Astrocyte (in vitro differentiated cells and primary cell): ENCODE data around the gene JMJD1C. TPM values are rescaled to one million over a fixed set of nuclear protein-coding genes. Genes with fewer than 3 reads are reported as not detected.

ENCODE experiments used
- DNase-seq: peaks from one replicate; pipeline ENCODE4 v3.0.0-alpha.2; 2010; ENCODE audit warnings: low read depth
- FAIRE-seq: peaks from 2 replicates; lab custom pipeline; 2011; peaks lifted over from hg19 to GRCh38; lab: Jason Lieb, UNC
- H2AFZ ChIP-seq: 2 replicates; pipeline ENCODE4 v1.6.0; 2012; ENCODE audit warnings: low read depth, low read length, inconsistent platforms
- H3K27ac ChIP-seq: 2 replicates; pipeline ENCODE4 v1.5.1; 2011; ENCODE audit warnings: low read depth, low read length, inconsistent platforms
- H3K27me3 ChIP-seq: 2 replicates; pipeline ENCODE4 v1.6.0; 2011; ENCODE audit warnings: low read length, inconsistent platforms; ENCODE audit not compliant: insufficient read depth
- H3K36me3 ChIP-seq: 2 replicates; pipeline ENCODE4 v1.5.1; 2011; ENCODE audit warnings: low read length, inconsistent platforms; ENCODE audit not compliant: insufficient read depth
- H3K4me1 ChIP-seq: 2 replicates; pipeline ENCODE4 v1.5.1; 2011; ENCODE audit warnings: low read length, inconsistent platforms; ENCODE audit not compliant: insufficient read depth
- H3K4me2 ChIP-seq: 2 replicates; pipeline ENCODE4 v1.6.0; 2012; ENCODE audit warnings: low read length, inconsistent platforms
- H3K4me3 ChIP-seq: 2 replicates; pipeline ENCODE4 v1.5.1; 2011; ENCODE audit warnings: low read depth, mild to moderate bottlenecking, low read length, inconsistent platforms; ENCODE audit not compliant: insufficient read depth
- H3K79me2 ChIP-seq: 2 replicates; pipeline ENCODE4 v1.6.0; 2012; ENCODE audit warnings: mild to moderate bottlenecking, low read length, inconsistent platforms; ENCODE audit not compliant: insufficient read depth
- H3K9ac ChIP-seq: 2 replicates; pipeline ENCODE4 v1.6.0; 2012; ENCODE audit warnings: mild to moderate bottlenecking, low read length, inconsistent platforms
- H3K9me3 ChIP-seq: 2 replicates; pipeline ENCODE4 v1.5.1; 2012; ENCODE audit warnings: low read depth, mild to moderate bottlenecking, low read length, inconsistent platforms; ENCODE audit not compliant: insufficient read depth
- H4K20me1 ChIP-seq: 2 replicates; pipeline ENCODE4 v1.6.0; 2012; ENCODE audit warnings: low read length, inconsistent platforms; ENCODE audit not compliant: insufficient read depth
- H3K27ac Mint-ChIP-seq: one replicate; pipeline ENCODE4 v1.8.0; 2021; ENCODE audit warnings: mild to moderate bottlenecking, mixed read lengths; ENCODE audit not compliant: unreplicated experiment
- H3K27me3 Mint-ChIP-seq: one replicate; pipeline ENCODE4 v1.8.0; 2021; ENCODE audit warnings: low read depth, mixed read lengths; ENCODE audit not compliant: unreplicated experiment
- H3K36me3 Mint-ChIP-seq: one replicate; pipeline ENCODE4 v1.8.0; 2021; ENCODE audit warnings: low read depth, mixed read lengths; ENCODE audit not compliant: unreplicated experiment
- H3K4me1 Mint-ChIP-seq: one replicate; pipeline ENCODE4 v1.8.0; 2021; ENCODE audit warnings: low read depth, mixed read lengths; ENCODE audit not compliant: unreplicated experiment
- H3K4me3 Mint-ChIP-seq: one replicate; pipeline ENCODE4 v1.8.0; 2021; ENCODE audit warnings: mild to moderate bottlenecking, moderate library complexity, mixed read lengths; ENCODE audit not compliant: unreplicated experiment
- H3K9me3 Mint-ChIP-seq: one replicate; pipeline ENCODE4 v1.8.0; 2021; ENCODE audit warnings: mild to moderate bottlenecking, mixed read lengths; ENCODE audit not compliant: unreplicated experiment
- EZH2 ChIP-seq: IDR thresholded peaks from 2 replicates; pipeline ENCODE4 v1.6.1; 2012; ENCODE audit warnings: mild to moderate bottlenecking, low read length, inconsistent platforms; ENCODE audit not compliant: insufficient read depth
- total RNA-seq: library from RNA; stranded (reverse); gene quantifications from 2 replicates; pipeline ENCODE4 v1.2.1, GENCODE V29; 2021
- TF ChIP-seq, protein P1 (sequence below): IDR thresholded peaks from 2 replicates; pipeline ENCODE4 v1.5.1; 2011; ENCODE audit warnings: low read depth, mild to moderate bottlenecking, inconsistent platforms, low read length, moderate library complexity; ENCODE audit not compliant: insufficient read depth

Gene JMJD1C
- total RNA-seq, 1 donor from 2014 or later, result 61.0 TPM

DNA sequence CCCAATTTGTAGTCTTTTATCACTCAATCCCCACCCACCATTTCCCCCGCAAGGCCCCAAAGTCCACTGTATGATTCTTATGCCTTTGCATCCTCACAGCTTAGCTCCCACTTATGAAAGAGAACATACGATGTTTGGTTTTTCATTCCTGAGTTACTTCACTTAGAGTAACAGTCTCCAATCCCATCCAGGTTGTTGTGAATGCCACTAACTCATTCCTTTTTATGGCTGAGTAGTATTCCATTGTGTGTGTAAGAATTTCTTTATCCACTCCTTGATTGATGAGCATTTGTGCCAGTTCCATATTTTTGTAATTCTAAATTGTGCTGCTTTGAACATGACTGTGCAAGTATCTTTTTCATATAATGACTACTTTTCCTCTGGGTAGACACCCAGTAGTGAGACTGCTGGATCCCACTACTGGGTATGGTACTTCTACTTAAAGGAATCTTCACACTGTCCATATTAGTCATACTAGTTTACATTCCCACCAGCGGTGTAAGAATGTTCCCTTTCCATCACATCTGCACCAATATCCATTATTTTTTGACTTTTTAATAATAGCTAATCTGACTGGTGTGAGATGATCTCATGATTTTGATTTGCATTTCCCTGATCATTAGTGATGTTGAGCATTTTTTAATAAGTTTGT, 152.6 kb downstream of the JMJD1C start:
- H2AFZ ChIP-seq, result no peak overlapping the region
- no peak overlapping the region for H3K4me3 ChIP-seq
- H3K27me3 ChIP-seq, result no peaks in the 10 kb centered on the region
- H3K4me1 ChIP-seq, result no peaks in the 10 kb centered on the region
- H3K27ac Mint-ChIP-seq, result no peak overlapping the region
- H4K20me1 ChIP-seq, result peaks cover 9% of the 10 kb centered on the region
- no peak for FAIRE-seq
- no peaks in the 10 kb centered on the region for H3K9me3 ChIP-seq
- H3K36me3 ChIP-seq, result no peaks in the 10 kb centered on the region
- H3K4me3 Mint-ChIP-seq, result no peak overlapping the region
- no peaks in the 10 kb centered on the region for H3K27me3 Mint-ChIP-seq
- H3K79me2 ChIP-seq, result peaks cover 30% of the 10 kb centered on the region
- H3K9ac ChIP-seq, result no peak overlapping the region
- H3K9me3 Mint-ChIP-seq, result no peaks in the 10 kb centered on the region
- no peaks in the 10 kb centered on the region for H3K36me3 Mint-ChIP-seq
- no peak for DNase-seq
- H3K4me2 ChIP-seq, result no peak overlapping the region
- peaks cover 5% of the 10 kb centered on the region for H3K4me1 Mint-ChIP-seq
- H3K27ac ChIP-seq, result no peak overlapping the region
- TF ChIP-seq EZH2, result no peak
- TF ChIP-seq, protein P1, sequence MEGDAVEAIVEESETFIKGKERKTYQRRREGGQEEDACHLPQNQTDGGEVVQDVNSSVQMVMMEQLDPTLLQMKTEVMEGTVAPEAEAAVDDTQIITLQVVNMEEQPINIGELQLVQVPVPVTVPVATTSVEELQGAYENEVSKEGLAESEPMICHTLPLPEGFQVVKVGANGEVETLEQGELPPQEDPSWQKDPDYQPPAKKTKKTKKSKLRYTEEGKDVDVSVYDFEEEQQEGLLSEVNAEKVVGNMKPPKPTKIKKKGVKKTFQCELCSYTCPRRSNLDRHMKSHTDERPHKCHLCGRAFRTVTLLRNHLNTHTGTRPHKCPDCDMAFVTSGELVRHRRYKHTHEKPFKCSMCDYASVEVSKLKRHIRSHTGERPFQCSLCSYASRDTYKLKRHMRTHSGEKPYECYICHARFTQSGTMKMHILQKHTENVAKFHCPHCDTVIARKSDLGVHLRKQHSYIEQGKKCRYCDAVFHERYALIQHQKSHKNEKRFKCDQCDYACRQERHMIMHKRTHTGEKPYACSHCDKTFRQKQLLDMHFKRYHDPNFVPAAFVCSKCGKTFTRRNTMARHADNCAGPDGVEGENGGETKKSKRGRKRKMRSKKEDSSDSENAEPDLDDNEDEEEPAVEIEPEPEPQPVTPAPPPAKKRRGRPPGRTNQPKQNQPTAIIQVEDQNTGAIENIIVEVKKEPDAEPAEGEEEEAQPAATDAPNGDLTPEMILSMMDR, result no peak

DNA sequence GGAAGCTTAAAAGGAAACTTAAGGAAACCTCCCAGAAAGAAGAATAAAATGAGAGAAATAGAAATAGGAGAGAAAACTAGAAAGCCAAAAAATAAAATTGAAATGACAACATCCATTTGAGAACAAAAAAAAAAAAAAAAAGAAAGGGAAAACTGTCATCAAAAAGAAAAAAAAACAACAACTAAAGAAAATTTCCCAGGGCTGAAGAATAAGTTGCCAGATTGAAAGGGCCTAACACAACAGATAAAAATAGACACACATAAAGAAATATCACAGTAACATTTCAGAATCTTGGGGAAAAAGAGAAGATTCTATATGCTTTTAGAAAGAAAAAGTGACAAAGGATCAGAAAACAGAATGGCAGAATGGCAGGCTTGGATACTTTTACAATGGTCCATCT, 157.1 kb downstream of the JMJD1C start:
- Histone ChIP-seq H3K4me1 (no peaks in the 10 kb centered on the region), H3K9me3 (no peaks in the 10 kb centered on the region), H2AFZ (no peak overlapping the region), H3K4me3 (no peak overlapping the region), H3K27me3 (no peaks in the 10 kb centered on the region), H3K27ac (no peak overlapping the region), H3K79me2 (peaks cover 46% of the 10 kb centered on the region), H3K9ac (no peak overlapping the region), H4K20me1 (peaks cover 23% of the 10 kb centered on the region), H3K4me2 (no peak overlapping the region), H3K36me3 (no peaks in the 10 kb centered on the region)
- Mint-ChIP-seq H3K27ac (no peak overlapping the region), H3K4me3 (no peak overlapping the region), H3K4me1 (peaks cover 5% of the 10 kb centered on the region), H3K9me3 (no peaks in the 10 kb centered on the region), H3K36me3 (no peaks in the 10 kb centered on the region), H3K27me3 (no peaks in the 10 kb centered on the region)
- DNase-seq, result no peak
- no peak for TF ChIP-seq EZH2
- TF ChIP-seq, protein P1, result no peak
- no peak for FAIRE-seq

DNA sequence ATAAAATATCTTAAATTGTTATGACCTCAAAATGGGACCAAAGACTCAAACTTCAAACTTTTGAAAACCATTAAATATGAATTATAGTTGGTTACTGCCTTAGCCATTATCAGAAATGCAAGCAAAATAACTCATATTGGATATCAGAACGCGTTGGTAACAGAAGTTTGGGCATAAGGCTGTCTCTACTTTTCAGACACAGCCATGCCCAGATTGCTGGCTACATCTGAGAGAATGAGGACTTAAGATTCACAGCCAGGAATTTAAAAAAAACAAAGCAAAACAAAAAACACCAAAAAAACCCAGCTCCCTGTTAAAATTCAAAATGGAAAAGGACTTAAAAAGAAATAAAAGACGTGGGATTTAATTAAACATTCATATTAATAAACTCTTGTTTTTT, 161.6 kb downstream of the JMJD1C start:
- Mint-ChIP-seq H3K4me3 (no peak overlapping the region), H3K4me1 (peaks cover 9% of the 10 kb centered on the region), H3K36me3 (peaks cover 3% of the 10 kb centered on the region), H3K9me3 (no peaks in the 10 kb centered on the region), H3K27ac (no peak overlapping the region), H3K27me3 (no peaks in the 10 kb centered on the region)
- DNase-seq, result no peak
- H3K27me3 ChIP-seq, result no peaks in the 10 kb centered on the region
- no peak overlapping the region for H3K4me2 ChIP-seq
- H3K9me3 ChIP-seq, result no peaks in the 10 kb centered on the region
- H3K36me3 ChIP-seq, result no peaks in the 10 kb centered on the region
- TF ChIP-seq, protein P1, result no peak
- TF ChIP-seq EZH2, result no peak
- no peak overlapping the region for H2AFZ ChIP-seq
- no peak for FAIRE-seq
- H3K4me3 ChIP-seq, result no peak overlapping the region
- no peak overlapping the region for H3K27ac ChIP-seq
- H3K4me1 ChIP-seq, result no peaks in the 10 kb centered on the region
- peaks cover 40% of the 10 kb centered on the region for H4K20me1 ChIP-seq
- peaks cover 61% of the 10 kb centered on the region for H3K79me2 ChIP-seq
- H3K9ac ChIP-seq, result no peak overlapping the region
